ENCODE data around the gene DENND6B. TPM values are rescaled to one million over a fixed set of nuclear protein-coding genes. Genes with fewer than 3 reads are reported as not detected.
"Not testable (repeated sequence)": the region's sequence is repeated elsewhere in the genome, so short reads cannot be mapped to it uniquely, and the experiment has no call there.

The DENND6B gene
- polyA plus RNA-seq, 5 donors, result 9.3 to 18.0 (median 13.5) TPM

- not testable (repeated sequence) for DNase-seq
These were observed 53.0 kb downstream of the DENND6B start for GRCh38 chr22:50273781-50274180.

GRCh38 chr22:50273352-50273751 lies 53.5 kb downstream of the DENND6B start:
- DNase-seq, result not testable (repeated sequence)

GRCh38 chr22:50272044-50272802 lies 54.6 kb downstream of the DENND6B start:
- DNase-seq, result no peak

- no peak for DNase-seq
These were observed 55.3 kb downstream of the DENND6B start for GRCh38 chr22:50271519-50271970.

GRCh38 chr22:50270666-50271394 lies 56.0 kb downstream of the DENND6B start:
- no peak for DNase-seq

- DNase-seq, result no peak
These were observed 56.7 kb downstream of the DENND6B start, which contains the start of gene MAPK11 for GRCh38 chr22:50269970-50270665. MAPK11 (minus strand) TSS chr22:50270380; CDS start chr22:50270292, 88 bp downstream.

- DNase-seq, result no peak
These were observed 57.2 kb downstream of the DENND6B start for GRCh38 chr22:50269573-50269969.

- DNase-seq, result no peak
These were observed 58.1 kb downstream of the DENND6B start for GRCh38 chr22:50268655-50269113.

- no peak for DNase-seq
These were observed 59.0 kb downstream of the DENND6B start for GRCh38 chr22:50267591-50268390.

GRCh38 chr22:50266994-50267393 lies 59.8 kb downstream of the DENND6B start:
- DNase-seq, result no peak

GRCh38 chr22:50264946-50265669 lies 61.7 kb downstream of the DENND6B start:
- DNase-seq, result no peak

GRCh38 chr22:50264104-50264745 lies 62.6 kb downstream of the DENND6B start:
- DNase-seq, result no peak

GRCh38 chr22:50262973-50263617 lies 63.7 kb downstream of the DENND6B start:
- DNase-seq, result no peak

- no peak for DNase-seq
These were observed 64.3 kb downstream of the DENND6B start for GRCh38 chr22:50262460-50262911.

GRCh38 chr22:50261615-50262459 lies 65.0 kb downstream of the DENND6B start, which contains the start of gene MAPK12:
MAPK12 (minus strand) TSS chr22:50261683; CDS start chr22:50261509, 174 bp downstream.
- DNase-seq, result no peak

GRCh38 chr22:50260801-50261614 lies 65.8 kb downstream of the DENND6B start:
- DNase-seq, result no peak

- DNase-seq, result no peak
These were observed 66.4 kb downstream of the DENND6B start for GRCh38 chr22:50260434-50260800.

- DNase-seq, result no peak
These were observed 67.5 kb downstream of the DENND6B start for GRCh38 chr22:50259302-50259701.

Measured in right lung (tissue), 5 donors.